ENCODE data around the gene EEF2K.

Gene EEF2K

DNA sequence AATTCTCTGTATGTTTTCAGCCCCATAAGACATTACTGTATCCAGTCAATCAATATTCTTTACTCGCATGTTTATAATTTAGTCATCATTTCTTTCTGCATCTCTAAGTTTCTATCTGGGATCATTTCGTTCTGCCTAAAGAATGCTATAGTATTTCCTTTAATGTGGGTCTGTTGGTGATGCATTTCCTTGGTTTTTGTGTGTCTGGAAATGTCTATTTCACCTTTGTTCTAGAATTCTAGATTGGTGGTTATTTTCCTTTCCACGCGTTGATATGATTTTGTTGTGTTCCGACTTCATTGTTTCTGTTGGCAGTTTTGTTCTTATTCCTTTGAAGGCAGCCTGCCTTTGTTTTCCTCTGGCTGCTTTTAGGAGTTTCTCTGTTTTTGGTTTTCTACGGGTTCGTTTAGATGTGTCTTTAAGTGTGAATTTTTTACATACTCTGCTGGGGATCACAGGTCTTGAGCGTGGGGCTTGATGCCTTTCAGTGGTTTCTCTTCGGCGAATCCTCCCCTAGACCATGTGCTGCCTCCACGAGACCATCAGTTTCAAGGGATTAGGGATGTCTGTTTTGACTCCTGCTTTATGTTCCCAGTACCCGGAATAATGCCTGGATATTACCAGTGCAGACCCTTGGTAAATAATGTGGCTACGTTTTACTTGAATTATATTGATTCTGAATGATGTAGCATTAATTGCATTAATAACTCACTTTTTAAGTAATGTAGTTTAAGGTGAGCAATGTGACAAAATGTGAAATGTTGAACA lies 114.7 kb downstream of the EEF2K start:
- DNase-seq, result no peak

- DNase-seq, result peak; percentile 5
Measured at GRCh38 chr16:22321340-22322001, 115.4 kb downstream of the EEF2K start.

GRCh38 chr16:22322021-22322471 lies 116.0 kb downstream of the EEF2K start:
- DNase-seq, result no peak

DNA sequence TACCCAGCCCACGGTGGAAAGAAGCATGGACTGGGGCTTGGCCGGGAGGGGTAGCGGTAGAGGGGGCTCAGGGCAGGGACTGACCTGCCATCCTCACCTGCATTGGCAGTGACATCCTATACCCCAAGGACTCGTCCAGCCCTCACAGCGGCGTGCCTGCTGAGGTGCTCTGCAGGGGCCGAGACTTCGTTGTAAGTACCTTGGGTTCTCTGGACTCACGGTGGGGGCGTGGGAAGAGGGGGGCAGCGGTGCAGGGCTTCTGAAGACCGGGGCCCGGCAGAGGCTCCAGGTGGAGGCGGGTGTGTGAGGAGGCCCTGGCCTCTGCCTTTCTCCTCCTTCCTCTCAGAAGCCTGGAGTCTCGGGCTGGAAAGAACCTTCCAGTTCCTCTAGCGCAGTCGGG lies 116.7 kb downstream of the EEF2K start:
- DNase-seq, result no peak

DNA sequence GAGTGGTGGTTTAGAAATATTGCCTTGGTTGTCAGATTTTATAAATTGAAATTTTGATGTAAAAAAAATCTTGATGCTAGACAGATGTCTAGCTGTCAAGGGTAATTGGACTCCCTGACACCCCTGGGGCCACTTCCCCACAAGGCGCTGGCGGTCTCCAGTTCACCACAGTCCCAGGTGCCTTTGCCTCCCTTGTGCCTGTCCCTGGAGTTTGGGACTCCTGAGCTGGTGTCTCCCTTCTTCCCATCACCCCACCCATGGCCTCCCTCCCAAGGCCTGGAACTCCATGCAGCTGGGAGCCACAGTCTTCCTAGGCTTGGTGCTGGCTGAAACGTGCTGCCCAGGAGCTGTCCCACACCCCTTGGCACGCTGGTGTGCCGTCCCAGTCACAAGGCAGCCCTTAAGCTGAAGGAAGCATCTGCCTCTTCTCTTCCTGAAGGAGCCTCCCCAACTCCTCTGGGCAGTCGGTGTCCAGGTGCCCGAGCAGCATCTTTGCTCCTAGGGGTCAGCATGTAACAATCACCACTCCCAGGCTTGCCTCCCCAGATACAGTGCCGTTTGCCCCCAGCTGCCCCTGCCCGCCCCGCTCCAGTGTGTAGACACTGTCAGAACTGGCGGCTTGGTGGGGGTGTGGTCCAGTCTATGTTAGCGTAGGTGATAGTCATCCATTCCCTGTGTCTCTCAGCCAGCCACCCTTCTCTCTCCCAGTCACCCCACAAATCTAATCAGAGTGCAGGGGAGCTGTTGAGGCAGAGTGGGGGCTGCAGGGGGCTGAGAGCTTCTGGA lies 117.3 kb downstream of the EEF2K start:
- DNase-seq, result no peak

DNA sequence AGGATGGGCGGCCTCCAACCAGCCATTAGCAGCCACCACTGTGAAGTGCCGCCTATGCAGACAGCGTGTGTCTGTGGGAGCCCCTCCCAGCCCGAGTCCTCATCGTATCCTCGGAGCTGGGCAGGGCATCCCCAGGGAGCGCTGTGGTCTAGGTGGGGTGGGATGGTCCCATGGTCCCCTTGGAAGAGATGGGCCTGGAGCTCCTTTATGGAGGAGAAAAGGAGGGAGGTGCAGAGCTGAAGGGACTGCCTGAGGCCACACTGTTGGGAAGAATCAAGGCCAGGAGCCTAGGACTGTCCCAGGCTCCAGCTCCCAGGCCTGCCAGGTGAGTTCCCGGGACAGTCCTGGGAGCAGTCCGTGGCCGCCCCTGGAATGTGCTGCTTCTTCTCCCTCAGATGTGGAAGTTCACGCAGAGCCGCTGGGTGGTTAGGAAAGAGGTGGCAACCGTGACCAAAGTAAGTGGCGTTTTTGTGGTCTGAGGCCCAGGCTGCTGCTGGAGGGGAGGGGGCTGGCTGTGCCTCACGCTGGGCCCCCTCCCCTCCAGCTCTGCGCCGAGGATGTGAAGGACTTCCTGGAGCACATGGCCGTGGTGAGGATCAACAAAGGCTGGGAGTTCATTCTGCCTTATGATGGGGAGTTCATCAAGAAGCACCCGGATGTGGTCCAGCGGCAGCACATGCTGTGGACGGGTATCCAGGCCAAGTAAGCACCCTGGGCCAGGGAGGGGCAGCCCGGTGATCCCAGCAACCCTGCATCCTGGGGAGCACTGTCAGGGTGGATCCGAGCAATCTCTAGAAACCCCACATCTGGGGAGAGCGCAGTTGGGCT lies 118.1 kb downstream of the EEF2K start:
- no peak for DNase-seq

- no peak for DNase-seq
Measured at GRCh38 chr16:22324787-22325597, 118.9 kb downstream of the EEF2K start.

DNA sequence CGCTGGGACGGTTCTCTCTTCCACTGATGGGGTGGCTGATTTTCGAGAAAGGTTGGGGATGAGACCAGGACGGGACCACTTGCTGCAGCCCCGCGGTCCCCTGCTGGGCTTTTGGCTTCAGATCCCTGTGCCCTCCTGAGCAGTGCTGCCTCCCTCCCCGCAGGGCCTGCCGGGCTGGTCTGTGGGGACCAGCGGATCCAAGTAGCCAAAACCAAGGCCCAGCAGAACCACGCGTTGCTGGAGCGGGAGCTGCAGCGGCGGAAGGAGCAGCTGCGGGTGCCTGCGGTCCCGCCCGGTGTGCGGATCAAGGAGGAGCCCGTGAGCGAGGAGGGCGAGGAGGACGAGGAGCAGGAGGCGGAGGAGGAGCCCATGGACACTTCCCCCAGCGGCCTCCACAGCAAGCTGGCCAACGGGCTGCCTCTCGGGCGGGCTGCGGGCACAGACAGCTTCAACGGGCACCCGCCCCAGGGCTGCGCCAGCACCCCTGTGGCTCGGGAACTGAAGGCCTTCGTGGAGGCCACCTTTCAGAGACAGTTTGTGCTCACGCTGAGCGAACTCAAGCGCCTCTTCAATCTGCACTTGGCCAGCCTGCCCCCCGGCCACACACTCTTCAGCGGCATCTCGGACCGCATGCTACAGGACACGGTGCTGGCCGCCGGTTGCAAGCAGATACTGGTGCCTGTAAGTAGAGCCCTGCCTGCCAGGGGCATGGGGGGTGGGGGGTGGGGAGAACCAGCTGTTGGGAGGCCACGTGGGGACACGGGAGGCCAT lies 119.7 kb downstream of the EEF2K start:
- DNase-seq, result no peak

GRCh38 chr16:22326369-22326652 lies 120.2 kb downstream of the EEF2K start:
- DNase-seq, result no peak

DNA sequence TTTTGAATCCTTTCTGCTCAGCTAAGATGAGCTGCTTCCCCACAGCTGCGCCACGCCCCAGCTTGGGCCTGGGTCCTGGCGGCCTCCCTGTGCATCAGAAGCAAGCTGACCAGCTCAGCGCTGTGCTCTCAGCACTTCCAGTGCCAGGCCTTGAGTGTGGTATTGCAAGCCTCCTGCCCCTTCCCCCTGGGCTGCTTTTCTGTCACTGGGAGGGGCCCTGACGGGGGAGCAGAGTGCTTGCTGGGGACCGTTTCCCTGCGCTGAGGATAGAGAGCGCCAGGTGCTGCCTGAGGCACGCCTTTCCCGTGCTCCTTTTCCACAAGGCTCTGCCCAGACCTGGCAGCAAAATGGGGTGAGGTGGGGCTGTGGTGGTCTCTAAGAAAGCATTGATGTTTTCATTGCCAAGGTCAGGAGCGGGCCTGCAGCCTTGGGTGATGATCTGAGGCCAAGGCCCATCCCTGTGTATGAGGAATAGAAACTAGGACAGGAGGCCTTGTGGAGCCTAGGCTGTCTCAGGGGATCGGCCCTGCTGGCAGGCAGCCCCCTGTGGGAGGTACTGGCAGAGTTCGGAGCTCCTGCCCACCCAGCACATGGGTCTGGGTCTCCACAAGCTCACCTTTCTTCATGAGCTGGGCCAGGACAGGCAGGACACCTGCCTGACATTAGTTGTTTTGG lies 120.8 kb downstream of the EEF2K start:
- no peak for DNase-seq

DNA sequence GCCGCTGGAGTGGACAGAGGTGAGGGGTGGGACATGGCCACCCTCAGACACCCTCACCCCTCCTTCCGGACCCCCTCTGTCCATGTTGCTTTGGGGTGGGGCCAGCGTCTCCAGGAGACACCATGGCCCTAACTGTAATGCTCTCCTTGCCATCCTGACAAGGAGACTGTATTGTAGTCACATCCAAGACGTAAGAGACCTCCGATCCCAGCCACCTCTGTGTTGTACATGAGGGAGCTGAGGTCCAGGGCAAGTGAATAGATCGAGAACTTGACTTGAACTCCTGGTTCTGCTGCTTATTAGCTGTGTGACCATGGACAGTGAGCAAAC lies 121.3 kb downstream of the EEF2K start:
- no peak for DNase-seq

DNA sequence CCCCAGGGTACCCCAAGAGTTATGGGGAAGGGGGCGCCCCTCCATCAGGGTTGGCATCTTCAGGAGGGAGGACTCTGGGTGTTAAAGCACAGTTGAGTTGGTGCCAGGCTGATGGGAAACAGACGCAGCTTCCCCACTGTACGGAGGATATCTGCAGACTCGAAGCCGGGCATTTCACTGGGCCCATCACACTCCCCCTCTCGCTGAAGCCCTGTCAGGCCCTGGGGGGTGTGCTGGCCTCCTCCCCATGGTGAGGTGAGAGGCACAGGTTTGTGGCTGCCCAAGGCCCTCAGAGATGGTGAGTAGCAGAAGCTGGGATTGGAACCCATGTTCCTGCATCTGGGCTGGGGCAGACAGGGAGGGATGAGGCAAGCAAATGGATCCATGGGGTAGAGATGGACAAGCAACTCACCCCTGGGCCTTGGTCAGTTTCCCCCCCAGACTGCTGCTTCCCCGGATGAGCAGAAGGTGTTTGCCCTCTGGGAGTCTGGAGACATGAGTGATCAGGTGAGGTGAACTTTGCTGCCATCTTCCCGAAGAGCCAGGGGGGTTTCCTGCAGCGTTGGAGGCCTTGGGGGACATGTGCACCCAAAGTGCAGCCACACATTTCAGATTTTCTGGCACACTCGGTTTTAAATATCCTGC lies 122.1 kb downstream of the EEF2K start:
- no peak for DNase-seq

- no peak for DNase-seq
Measured at GRCh38 chr16:22329199-22329695, 123.2 kb downstream of the EEF2K start.

GRCh38 chr16:22330326-22330725 lies 124.2 kb downstream of the EEF2K start:
- DNase-seq, result no peak

GRCh38 chr16:22333457-22333994 lies 127.4 kb downstream of the EEF2K start:
- no peak for DNase-seq

GRCh38 chr16:22335668-22336246 lies 129.7 kb downstream of the EEF2K start:
- DNase-seq, result no peak

GRCh38 chr16:22336581-22336980 lies 130.5 kb downstream of the EEF2K start:
- no peak for DNase-seq

DNA sequence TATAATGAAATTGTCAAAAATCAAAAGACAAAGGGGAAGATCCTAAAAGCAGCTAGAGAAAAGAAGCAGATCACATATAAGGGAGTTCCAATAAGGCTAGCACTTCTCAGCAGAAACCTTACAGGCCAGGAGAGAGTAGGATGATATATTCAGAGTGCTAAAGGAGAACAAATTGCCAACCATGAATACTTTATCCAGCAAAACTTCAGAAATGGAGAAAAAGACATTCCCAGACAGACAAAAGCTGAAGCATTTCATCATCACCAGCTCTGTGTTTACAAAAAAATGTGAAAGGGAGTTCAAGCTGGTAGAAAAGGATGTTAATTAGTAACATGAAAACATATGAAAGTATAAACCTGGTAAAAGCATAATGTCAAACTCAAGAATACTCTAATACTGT lies 131.0 kb downstream of the EEF2K start:
- no peak for DNase-seq

DNA sequence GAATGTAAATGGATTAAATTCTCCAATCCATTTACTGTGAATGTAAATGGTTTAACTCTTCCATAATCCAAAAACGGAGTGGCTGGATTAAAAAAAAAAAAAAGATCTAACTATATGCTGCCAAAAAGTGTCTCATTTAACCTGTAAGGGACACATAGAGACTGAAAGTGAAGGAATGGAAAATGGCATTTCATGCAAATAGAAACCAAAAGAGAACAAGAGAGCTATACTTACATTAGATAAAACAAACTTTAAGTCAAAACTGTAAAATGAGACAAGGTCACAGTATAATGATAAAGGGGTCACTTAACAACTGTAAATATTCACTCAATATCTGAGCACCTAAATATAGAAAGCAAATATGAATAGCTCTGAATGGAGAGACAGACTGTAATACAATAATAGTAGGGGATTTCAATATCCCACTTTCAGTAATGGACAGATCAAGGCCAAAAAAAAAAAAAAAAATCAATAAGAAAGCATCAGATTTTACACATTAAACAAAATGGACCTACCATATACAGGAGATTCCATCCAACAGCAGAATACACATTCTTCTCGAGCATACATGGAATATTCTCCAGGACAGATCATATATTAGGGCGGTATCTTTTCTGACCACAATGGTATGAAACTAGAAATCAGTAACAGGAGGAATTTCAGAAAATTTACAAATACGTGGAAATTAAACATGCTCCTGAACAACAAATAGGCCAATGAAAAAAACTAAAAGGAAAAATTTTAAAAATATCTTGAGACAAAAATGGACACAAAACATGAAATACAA lies 132.0 kb downstream of the EEF2K start:
- DNase-seq, result no peak
